GM19238 (cell line): ENCODE measurements around the gene CAPN15.

ENCODE experiments used
- DNase-seq: peaks from one replicate; pipeline ENCODE4 v3.0.0; 2011; ENCODE audit warnings: low spot score; ENCODE audit not compliant: insufficient read length

Gene CAPN15

GRCh38 chr16:544517-544916, 17.0 kb downstream of the CAPN15 start:
- no peak for DNase-seq

GRCh38 chr16:546909-547770, 19.6 kb downstream of the CAPN15 start:
- DNase-seq, result no peak

GRCh38 chr16:548586-548985, 21.1 kb downstream of the CAPN15 start:
- DNase-seq, result no peak

GRCh38 chr16:549544-550263, 22.2 kb downstream of the CAPN15 start:
- no peak for DNase-seq

GRCh38 chr16:551210-551609, 23.7 kb downstream of the CAPN15 start:
- DNase-seq, result no peak

GRCh38 chr16:552171-552570, 24.7 kb downstream of the CAPN15 start:
- DNase-seq, result no peak

GRCh38 chr16:553601-554296, 26.2 kb downstream of the CAPN15 start:
- no peak for DNase-seq

GRCh38 chr16:554297-554621, 26.7 kb downstream of the CAPN15 start:
- DNase-seq, result no peak

GRCh38 chr16:554640-555365, 27.3 kb downstream of the CAPN15 start:
- no peak for DNase-seq

GRCh38 chr16:555528-556473, 28.3 kb downstream of the CAPN15 start:
- no peak for DNase-seq

- DNase-seq, result no peak
Measured at GRCh38 chr16:556474-557173, 29.1 kb downstream of the CAPN15 start.

- no peak for DNase-seq
Measured at GRCh38 chr16:557463-558297, 30.2 kb downstream of the CAPN15 start.

GRCh38 chr16:558298-559020, 30.9 kb downstream of the CAPN15 start:
- DNase-seq, result no peak

- DNase-seq, result no peak
Measured at GRCh38 chr16:559021-559380, 31.5 kb downstream of the CAPN15 start.

GRCh38 chr16:559411-560203, 32.1 kb downstream of the CAPN15 start:
- DNase-seq, result no peak

- no peak for DNase-seq
Measured at GRCh38 chr16:560204-560700, 32.7 kb downstream of the CAPN15 start, which contains the start of gene PRR35. PRR35 (plus strand) TSS chr16:560394; CDS start chr16:563295, 2,901 bp downstream.

- no peak for DNase-seq
Measured at GRCh38 chr16:560701-561412, 33.3 kb downstream of the CAPN15 start.
